Retinal pigment epithelial cell (primary cell): ENCODE data around the gene PLEKHM3.

Source experiments
- DNase-seq: peaks from one replicate; pipeline ENCODE4 v3.0.0-alpha.2; 2010; ENCODE audit warnings: low read depth
- H3K4me3 ChIP-seq: 2 replicates; pipeline ENCODE4 v1.5.1; 2011; ENCODE audit warnings: mild to moderate bottlenecking, low read length, control low read depth, moderate library complexity
- CTCF ChIP-seq: conservative IDR thresholded peaks from 2 replicates; pipeline ENCODE4 v1.5.1; 2011; ENCODE audit warnings: low read depth, low read length, control low read depth, inconsistent platforms

PLEKHM3 gene

GRCh38 chr2:207937823-207938222 lies 87.5 kb downstream of the PLEKHM3 start:
- no peak overlapping the region for H3K4me3 ChIP-seq
- no peak for DNase-seq
- TF ChIP-seq CTCF: no peak

DNA sequence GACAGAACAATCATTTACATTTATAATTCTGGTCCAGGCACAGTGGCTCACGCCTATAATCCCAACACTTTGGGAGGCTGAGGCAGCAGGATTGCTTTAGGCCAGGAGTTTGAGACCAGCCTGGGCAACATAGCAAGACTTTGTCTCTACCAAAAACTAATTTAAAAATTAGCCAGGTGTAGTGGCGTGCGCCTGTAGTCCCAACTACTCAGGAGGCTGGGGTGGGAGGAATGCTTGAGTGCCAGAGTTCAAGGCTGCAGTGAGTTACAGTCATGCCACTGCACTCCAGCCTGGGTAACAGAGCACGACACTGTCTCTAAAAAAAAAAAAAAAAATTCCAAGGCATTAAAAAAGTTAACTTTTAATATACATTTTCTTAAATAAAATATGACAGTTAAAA lies 88.1 kb downstream of the PLEKHM3 start:
- DNase-seq: no peak
- no peak overlapping the region for H3K4me3 ChIP-seq
- no peak for TF ChIP-seq CTCF

GRCh38 chr2:207936380-207936779 lies 88.9 kb downstream of the PLEKHM3 start:
- no peak for TF ChIP-seq CTCF
- DNase-seq: no peak
- no peak overlapping the region for H3K4me3 ChIP-seq

DNA sequence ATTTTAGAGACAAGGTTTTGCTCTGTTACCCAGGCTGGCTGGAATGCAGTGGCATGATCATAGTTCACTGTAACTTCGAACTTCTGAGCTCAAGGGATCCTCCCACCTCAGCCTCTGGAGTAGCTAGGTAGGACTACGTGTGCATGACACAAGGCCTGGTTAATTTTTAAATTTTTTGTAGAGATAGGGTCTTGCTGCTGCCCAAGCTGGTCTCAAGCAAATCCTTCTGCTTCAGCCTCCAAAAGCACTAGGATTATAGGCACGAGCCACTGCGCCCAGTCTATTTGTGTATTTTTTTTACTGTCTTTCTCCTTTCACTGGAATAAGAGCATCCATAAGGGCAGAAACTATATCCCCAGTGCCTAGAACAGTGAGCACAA lies 89.3 kb downstream of the PLEKHM3 start:
- H3K4me3 ChIP-seq: no peak overlapping the region
- no peak for DNase-seq
- no peak for TF ChIP-seq CTCF

GRCh38 chr2:207935121-207935990 lies 90.0 kb downstream of the PLEKHM3 start:
- TF ChIP-seq CTCF: no peak
- H3K4me3 ChIP-seq: no peak overlapping the region
- DNase-seq: no peak

DNA sequence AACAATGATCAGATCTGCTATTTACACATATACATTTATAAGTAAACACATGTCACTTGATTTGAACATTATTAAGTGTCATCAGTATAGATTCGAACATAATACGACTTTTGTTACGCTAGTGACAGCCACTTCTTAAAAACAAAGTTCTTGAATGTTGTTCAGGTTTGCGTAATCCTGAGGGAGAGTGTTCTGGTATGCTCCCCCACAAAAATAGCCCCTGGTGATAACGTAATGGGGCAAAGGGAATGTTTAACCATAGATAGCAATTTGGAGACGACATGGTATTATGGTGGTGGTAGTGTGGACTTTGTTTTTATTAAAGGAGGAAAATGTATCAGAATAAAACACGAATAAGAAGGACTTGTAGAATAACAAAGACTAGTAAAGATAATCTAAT lies 90.6 kb downstream of the PLEKHM3 start:
- DNase-seq: no peak

More for the DNA sequence above, 90.6 kb downstream of the PLEKHM3 start:
- no peak for TF ChIP-seq CTCF
- H3K4me3 ChIP-seq: no peak overlapping the region
